HL-60/S4 treated with phorbol 12-myristate 13-acetate at 8.2 ng/mL for 4 days and 3 days (cell line): ENCODE measurements around the gene SF3A1.
"Not testable (repeated sequence)": the region's sequence is repeated elsewhere in the genome, so short reads cannot be mapped to it uniquely, and the experiment has no call there.

Experiments used
- in situ Hi-C: fragments of 300-500 bp; cut with MboI; formaldehyde crosslinking; loops from 2 replicates; pipeline ENCODE4 v1.15.0; 2022; ENCODE audit warnings: low sequenced_read_pairs

SF3A1 gene

DNA sequence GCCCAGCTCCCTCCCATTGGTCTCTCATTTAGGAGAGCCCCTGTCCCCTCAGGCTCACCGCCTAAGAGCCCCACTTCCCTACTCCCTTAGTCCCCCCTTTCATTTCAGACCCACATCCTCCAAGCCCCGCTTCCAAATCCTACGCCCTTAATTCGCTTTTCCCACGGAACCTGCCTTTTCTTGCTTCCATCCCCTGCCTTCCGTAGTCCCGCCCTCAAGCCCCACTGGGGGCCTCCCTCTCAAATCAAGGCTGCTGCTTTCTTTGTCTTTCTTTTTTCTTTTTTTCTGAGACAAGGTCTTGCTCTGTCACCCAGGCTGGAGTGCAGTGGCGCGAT, 509 bp upstream of the SF3A1 start:
- in situ Hi-C loops, result no loop called here

DNA sequence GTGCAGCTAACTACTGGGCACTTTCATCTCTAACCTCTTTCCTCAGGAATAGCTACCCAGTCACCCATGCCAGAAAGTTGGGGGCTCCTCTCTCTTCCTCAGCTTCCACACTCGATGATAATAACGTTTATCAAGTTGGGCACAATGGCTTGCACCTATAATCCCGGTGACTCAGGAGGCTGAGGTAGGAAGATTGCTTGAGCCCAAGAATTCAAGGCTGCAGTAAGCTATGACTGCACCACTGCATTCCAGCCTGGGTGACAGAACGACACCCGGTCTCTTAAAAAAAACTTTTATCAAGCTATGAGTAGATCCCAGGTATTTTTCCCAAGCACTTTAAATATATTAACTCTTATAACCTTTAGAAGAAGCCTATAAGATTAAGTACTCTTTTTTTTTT, 2.0 kb downstream of the SF3A1 start:
- in situ Hi-C loops, result no loop called here

DNA sequence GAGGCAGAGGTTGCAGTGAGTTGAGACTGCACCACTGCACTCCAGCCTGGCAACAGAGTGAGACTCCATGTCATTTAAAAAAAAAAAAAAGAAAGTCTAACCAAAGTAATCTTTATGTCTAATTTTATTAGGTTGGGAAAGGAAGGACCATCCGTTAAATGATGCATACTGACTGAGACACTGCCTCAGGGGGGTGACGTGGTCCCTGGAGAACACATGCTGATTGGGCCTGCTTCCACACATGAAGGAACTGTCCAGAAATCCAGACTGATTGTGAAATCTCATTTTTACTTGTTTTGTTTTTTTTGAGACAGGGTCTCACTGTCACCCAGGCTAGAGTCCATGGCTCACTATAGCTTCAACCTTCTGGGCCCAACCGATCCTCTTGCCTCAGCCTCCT, 5.5 kb downstream of the SF3A1 start:
- in situ Hi-C loops, result no loop called here

DNA sequence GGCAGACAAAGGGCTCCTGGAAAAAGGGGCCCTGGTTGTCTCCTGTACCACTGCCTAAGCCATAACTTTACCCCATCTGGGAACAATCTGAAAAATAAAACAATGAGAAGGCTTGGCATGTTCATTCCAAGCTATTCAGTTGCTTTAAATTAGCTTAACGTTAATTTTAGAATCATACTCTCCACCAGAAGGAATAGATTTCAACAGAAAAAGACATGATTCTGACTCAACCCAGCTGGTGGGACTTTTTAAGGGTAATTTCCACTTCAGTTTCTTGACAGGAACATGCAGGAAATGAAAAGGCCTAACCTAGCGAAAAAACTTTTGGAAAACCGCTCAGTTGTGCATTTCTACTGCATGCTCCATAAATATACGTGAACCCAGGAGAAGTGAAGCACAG, 7.9 kb downstream of the SF3A1 start:
- in situ Hi-C loops, result no loop called here

DNA sequence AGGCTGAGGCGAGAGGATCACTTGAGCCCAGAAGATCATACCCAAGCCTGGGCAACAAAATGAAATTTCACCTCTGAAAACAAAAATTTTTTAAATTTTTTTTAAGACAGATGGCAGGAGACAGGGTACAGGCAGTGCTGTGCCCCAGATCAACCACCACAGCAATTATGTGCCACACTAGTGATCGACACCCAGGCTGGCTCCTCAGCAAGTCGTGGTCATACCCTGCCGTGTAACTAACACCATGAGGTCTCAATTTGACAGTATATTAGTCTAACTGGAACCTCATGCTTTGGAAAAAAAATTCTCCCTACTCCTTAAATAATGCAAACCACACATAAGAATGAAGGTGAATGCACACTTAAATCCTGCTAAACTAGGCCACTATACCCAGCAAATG, 8.3 kb downstream of the SF3A1 start:
- in situ Hi-C loops, result no loop called here

DNA sequence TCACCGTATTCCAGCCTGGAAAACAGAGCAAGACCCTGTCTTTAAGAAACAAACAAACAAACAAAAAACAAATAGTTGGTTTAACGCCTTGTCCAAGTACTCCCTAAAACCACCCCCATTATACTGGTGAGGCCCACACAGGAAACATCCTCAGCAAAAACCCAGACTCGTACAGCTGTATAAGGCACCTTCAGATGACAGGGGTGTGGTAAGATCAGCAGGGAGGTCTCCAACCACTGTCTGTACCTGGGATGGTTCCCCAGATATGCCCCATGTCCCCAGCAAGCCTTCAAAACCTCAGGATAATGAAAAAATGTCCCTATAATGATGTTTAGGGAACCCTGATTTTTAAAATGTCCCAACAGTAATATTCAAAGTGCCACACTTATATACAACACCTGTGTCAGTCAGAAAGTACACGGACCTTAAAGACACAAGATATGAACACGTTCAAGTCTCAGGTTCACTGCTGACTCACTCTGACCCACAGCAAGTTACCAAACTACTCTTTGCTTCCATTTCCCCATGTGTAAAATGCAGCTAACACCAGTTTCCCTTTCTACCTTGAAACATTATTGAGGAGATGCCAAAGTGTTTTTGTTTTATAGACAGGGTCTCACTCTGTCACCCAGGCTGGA, 9.3 kb downstream of the SF3A1 start:
- in situ Hi-C loops, result no loop called here

DNA sequence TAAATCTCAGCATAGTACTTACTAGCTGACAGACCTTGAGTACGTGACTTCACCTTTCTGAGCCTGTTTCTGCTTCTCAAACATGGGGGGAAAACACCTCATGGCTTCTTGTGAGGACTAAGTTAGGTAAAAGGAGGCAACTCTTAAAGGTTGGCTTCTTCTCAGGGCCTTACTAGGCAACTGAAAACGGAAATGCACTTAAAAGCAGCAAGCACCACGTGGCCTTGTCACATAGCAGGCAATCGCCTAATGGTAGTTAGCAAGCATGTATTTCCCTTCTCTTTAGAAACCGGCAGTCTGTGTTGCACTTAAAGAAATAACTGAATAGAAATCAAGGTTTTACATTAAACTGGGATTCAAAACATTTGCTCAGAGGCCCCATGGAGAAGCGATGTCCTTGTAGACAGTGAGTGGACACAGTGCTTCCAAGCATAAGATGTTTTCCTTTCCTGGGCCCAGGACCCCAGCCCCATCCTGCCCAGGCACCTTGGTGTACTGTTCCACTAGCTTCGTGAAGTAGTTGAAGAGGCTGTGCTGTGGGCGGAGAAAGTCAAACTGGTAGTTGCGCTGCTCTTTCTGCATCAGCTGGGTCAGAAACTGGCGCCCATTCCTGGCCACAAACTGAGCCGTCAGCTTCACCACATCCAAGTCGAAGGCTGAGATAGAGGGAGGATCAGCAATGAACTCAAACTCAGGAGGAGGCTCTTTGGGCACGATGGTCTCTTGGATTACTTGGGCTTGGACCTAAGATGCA, 12.1 kb downstream of the SF3A1 start:
- in situ Hi-C loops, result no loop called here

DNA sequence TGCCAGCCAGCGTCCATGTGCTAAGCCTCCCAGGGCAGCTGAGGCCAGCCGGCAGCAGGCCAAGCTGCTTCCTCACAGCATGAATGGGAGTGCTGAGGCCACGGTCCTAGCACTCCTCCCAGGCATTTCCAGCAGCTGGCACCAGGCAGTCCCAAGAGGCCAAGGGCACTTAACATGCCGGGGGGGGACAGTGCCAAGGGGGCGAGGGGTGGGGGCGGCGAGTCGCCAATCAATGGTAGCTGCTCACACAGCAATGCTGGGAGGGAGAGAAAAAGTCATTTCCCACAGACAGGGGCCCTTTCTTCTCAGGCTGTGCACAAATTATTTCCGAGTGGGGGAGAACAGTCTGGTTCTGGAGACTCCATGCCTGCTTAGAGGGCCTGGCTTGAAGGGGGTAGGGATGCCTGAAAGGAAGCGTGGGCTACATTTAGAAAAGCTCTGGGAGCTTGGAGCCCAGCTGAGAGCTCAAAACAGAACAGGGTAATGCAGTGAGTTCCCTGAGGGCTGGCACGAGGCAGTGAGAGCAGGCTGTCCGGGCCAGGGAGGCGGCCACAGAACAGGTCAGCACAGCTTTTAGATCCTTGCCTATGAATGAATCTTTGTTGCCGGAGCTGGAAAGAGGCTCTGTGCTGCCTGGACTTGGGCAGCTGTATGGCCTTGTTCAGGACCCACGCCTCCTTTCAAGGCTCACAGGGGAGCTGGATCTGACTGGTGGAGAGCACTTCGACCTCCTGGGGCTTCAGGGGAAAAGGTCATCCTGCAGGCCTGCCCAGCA, 15.6 kb downstream of the SF3A1 start:
- in situ Hi-C loops, result no loop called here

DNA sequence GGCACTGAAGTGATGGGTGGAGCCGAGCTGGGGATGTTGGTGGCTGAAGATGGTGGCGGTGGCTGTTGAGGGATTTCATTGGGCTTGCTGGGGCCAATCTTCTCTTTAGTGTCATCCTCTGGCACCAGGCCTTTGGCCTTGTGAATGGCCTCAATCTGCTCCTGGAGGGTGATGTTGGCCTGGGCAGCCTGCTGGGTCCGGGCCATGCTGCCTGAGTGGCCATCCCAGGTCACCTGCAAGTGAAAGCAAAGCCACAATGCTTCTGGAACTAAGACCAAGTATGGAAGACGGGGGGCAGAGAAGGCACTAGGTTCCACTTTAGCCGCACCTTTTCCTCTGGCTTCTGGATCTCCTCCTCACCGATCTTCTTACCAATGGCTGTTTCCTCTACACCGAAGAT, 17.9 kb downstream of the SF3A1 start:
- in situ Hi-C loops, result no loop called here

DNA sequence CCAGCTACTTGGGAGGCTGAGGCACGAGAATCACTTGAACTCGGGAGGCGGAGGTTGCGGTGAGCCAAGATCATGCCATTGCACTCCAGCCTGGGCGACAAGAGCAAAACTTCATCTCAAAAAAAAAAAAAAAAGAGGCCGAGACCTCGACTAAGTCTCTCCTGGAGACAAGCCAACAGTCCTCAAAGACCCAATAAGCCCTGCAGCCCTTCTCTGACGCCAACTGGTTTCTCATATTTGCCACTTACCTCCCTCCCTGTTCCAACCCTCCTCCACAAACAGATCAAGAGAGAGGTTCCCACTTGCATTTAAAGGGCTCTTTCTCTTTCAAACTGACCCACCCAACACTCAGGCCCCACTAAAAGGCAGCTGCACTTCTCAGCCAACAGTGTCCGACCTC, 18.4 kb downstream of the SF3A1 start:
- in situ Hi-C loops, result not testable (repeated sequence)

DNA sequence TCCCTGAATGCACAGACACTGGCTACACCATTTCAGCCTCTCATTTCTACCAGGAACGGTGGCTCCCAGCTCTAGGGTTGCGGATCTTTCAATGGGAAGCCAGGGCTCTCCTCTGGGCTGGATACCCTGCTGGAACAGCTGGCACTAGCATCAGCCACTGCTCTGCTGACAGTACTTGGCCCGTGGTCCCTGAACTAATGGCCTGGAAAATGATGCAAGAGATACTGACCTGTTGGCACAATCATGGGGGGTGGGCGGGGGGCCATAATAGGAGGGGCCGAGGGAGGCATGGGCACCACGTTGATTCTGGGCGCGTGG, 19.3 kb downstream of the SF3A1 start:
- in situ Hi-C loops, result no loop called here

DNA sequence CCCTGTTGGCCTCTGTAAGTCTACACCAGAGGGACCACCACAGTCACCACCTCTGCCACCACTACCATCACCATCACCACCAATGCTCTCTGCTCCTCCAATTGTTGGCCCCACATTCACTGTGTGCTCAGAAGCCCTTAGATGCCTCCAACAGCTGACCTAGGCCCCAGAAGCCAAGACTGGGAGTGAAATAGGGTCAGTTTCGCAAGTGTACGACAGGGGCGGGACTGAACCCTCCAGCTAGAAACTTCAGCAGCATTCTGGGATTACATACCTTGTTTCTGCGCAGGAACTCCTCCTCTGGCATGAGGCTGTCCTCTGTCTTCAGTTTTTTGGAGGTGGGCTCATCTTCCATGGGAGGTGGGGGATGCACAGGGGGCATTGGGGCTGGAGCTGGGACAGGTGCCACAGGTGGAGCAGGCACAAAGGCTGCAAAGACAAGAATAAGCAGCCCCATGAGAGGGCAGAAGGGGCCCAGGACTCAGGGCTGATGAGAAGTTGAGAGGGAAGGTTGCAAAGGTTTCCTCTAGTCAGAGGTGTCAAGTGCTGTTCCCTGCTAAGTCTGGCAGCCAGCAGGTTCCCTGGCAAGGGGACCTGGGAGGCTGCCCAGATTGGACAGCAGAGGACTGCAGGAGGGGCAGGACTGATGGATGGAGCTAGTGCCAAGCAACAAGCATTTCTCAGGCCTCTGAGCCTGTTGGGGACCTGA, 19.8 kb downstream of the SF3A1 start:
- in situ Hi-C loops, result no loop called here

DNA sequence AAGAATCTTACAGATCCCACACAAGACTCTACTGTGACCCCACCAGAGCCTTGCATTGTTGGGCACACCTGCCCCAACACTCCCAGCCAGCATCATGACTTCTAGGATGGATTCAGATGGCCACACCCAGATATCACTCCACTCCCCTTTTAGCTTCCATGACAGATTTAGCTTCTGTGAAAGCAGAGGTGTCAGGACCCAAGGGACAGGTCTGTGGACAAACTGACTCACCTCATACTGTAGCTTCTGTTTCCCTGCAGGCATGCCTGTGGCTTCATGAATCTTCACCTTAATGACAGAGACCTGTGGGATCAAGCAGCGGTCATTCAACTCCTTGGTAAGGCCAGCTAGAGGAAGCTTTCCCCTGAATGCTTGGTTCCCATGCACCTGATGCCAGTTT, 21.5 kb downstream of the SF3A1 start:
- in situ Hi-C loops, result no loop called here

DNA sequence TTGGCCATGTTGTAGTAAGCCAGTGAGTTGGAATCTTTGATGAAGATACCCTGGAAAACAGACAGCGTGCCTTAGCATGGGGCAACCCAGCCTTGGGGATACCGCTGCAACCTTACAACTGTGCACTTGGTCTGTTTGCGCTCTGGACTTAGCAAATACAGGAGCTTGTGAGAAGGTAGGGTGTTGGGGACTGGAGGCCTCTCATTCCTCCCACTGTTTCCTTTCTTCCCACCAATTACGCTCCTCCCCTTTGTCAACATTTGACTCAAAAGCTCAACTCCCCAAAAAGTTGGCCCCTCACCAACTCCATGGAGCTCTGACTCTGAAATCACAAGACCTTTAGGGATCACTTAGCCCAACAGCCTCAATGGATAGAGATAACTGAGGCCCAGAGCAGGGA, 22.0 kb downstream of the SF3A1 start:
- in situ Hi-C loops, result no loop called here

DNA sequence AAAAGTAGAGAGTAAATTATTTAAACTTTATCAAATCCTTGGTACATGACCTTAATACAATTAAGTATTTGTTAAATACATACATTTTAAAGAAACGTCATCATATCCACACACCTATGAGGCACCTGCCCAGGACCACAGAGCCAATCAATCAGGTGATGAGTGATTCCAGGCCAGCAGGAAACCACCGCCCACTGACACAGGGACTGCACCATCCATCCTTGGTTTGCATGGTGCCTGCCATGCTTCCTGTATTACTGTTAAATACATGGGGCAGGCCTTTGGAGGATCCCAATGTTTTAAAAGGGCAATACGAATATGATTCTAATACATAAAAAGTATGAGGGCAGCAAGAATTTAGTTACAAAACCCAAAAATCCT, 23.0 kb downstream of the SF3A1 start:
- in situ Hi-C loops, result no loop called here

DNA sequence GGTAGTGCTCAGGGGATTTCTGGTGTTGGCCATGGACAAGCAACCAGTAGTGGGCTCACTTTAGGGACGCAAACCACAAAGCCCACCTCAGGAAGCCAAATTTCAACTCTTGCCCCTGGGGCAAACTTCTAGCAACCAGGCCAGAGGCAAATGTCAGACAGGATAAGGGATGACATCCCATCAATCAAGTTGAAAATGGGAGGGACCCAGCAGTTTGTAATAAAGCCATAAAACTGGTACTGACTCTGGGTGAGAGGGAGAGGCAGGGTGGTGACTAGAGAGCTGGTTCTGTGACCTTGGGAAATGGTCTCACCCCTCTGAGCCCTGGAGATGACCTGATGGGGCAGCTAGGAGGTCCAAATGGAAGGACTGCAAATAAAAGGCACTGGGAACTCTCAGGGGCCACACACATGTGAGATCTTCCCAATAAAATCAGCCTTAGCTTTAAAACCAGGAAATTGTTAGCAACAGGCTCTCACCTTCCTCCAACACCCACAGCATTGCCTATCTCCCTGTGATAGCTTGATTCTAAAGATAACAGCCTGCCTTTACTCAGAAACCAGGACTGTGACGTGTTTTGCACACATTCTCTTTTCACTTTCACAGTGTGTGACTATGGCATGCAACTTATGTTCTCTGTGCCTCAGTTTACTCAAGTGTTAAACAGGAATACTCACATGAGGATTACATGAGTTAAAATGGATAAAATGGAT, 23.5 kb downstream of the SF3A1 start:
- in situ Hi-C loops, result no loop called here

DNA sequence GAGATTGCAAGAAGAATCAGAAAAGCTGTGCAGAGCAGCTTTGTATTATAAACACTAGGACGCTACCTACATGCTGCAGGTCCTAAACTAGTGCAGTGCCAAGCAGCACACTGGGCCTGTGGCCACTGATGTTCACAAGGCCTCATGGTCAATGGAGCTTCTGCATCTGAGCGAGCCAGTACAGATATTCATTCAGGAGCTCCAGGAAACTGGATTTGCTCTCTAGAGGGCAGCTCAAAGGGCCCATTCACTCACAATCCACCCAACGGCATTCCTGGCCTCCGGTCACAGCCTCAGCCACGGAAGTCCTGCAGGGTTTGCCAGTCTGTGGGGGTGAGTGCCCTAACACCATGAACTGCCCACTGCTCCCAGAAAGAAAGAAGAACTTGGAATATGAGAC, 24.1 kb downstream of the SF3A1 start:
- in situ Hi-C loops, result no loop called here

DNA sequence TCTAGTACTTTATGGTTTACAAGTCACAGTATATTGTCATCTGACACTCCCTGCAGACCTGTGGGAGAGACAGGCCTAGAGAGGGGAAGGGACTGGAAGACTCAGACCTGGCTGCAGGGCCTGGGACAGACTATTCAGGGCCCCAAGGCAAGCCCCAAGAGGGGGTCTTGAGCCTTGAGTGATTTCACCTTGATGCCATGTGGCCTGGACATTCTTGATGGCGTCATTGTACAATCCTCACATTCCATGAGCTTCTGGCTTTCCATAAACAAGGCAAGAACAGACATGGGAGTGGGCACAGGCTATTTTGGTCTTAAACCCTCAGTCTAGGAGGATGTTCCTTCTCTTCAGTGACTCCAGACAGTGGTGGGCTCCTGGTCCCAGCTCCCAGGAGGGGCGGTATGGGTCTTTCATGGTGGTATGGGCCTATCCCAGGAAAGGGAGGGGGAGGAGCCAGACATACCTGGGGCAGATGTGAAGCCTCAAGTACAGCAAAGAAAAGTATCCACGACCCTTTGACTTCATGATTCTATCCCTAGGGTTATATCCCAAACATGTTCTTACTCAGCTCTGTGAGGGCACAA, 28.1 kb downstream of the SF3A1 start:
- in situ Hi-C loops, result no loop called here

DNA sequence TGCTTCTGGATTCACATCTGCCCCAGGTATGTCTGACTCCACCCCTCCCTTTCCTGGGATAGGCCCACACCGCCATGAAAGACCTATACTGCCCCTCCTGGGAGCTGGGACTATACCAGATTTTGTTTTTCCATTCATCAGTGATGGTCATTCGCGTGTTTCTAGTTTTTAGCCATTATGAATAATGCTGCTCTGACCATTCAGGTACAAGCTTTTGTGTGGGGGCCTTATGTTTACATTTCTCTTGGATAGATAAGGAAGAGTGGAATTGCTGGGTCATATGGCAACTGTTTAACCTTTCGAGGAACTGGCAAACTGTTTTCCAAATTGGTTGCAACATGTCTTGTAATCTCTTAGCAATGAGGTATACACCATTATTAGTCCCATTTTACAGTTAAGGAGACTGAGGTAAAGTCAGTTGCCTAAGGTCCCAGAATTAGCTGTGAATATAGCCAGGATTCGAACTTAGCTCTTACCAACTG, 28.8 kb downstream of the SF3A1 start:
- in situ Hi-C loops, result no loop called here

DNA sequence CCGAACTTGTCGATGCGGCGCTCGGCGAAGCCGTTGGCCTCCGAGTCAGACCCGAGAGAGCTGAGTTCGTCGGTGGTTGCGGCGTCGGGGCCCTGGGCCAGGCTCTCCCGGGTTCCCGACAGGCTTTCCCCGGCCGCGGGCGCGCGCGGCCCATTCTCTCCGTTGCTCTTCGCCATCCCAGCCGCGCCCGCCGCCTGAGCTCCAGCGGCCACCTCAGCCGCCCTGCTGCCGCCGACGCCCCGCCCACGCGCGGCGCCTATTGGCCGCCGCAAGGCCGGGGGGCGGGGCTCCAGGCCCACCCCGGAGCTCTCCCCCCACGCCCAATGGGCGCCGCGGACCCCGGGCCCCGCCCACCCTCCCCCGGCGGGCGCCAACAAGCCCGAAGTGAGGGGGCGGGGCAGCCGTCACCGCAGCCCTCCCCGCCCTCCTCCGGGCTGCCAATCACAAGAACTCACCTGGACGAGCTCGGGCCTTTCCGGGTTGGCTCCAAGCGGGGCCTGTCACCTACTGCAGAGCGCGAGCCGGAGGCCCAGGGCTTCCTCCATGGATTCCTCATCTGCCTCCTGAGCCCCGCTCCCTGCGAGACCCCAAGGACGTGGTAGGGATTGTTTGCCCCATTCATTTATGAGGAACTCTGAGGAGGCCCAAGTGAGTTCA, 29.9 kb downstream of the SF3A1 start, which contains the start of gene TBC1D10A:
Gene TBC1D10A (minus strand): TSS at position 236 of the 657 bp plus-strand sequence. CDS start 60 bp downstream, at position 176.
- in situ Hi-C loops, result no loop called here
